ENCODE results near the gene UBR2.

Gene UBR2

DNA sequence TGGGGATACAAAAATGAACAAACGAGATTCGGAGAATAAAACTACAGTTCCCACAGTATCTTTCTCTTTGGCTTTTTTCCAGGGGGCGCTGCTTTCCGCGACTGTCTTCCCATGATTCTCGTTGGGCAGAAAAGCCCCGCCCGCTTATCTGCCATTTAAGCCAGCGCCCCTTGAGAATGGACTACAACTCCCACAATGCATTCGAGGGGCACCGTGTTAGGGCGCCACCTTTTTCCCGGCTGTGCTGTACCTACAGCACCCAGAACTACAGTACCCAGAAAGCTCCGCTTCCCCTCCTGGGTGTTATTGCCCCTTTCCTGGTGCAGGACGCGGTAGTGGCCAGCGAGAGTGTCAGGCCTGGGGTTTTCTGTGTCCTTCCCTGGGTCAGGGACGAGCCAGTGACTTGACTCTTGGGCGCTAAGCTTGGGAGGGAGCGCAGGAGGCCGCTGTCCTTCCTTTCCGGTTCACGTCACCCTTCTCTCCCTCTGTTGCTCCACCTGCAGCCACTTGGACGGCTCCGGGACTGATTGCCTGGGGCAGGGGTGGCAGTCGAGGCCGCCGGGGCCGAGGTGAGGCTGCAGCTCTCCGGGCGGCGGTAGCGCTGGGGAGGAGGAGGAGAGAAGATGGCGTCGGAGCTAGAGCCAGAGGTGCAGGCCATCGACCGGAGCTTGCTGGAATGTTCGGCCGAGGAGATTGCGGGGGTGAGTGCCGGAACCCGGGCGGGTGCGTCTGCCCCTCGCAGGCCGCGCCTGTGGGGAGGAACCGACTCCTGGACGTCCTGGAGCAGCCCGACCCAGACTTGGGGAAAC lies at the start of gene UBR2:
Gene UBR2, plus strand, starts transcription at position 333 of the 809 bp plus-strand sequence. Its CDS starts 291 bp downstream, at position 624.
- peak; percentile 93 for DNase-seq

DNA sequence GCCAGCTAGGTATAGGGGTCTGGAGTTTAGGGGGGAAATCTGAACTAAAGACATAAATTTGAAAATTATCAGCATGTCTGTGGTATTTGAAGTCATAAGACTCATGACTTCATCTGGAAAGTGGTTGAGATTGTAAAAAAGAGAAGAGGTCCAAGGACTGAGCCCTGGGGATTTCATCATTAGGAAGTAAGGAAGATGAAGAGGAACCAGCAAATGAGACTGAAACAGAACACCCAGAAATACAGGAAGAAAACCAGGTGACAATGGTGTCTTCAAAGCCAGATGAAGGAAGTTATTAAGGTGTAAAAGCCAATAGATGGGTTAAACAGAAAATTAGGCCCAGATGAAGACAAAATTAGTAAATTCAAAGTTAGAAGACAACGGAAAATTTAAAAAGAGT lies 49.1 kb upstream of the UBR2 start:
- no peak for DNase-seq

DNA sequence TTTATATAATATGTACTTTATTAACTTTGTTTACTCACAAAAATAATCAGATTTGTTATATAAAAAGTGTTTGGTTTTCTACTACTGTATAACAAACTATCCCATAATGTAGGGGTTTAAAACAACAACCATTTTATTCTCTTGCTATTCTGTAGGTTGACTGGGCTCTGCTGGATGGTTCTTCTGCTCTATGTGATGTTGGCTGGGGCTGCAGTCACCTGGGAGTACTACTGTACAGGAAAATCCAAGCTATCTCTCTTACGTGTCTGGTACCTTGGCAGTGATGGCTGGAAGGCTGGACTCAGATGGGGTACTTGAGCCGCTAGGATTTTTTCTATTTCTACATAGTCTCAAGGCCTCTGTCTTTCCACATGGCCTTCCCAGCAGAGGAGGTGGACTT lies 44.0 kb upstream of the UBR2 start:
- DNase-seq = no peak

- peak; percentile 6 for DNase-seq
These were observed 42.8 kb upstream of the UBR2 start for GRCh38 chr6:42520786-42521607.

GRCh38 chr6:42522036-42522435 lies 41.8 kb upstream of the UBR2 start:
- DNase-seq = no peak

GRCh38 chr6:42522942-42523814 lies 40.7 kb upstream of the UBR2 start:
- DNase-seq = no peak

DNA sequence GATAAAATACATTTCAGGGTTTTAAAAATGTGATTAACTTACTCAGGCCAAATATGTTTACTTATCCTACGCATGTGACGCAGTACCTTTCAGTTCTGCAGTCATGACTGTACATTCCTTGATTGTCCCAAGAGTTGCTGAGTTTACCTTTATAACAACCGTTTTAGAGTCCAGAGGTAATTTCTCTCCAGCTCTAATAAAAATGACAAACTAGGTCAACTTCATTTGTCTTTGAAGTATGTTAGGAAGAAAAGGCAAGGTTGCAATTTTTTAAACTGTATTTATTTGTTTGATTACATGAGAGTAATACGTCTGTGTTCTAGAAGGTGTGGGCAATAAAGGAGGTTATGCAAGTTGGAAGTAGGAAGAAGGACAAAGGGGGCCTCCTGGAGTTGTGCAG lies 38.6 kb upstream of the UBR2 start:
- no peak for DNase-seq

GRCh38 chr6:42526616-42527015 lies 37.2 kb upstream of the UBR2 start:
- DNase-seq = no peak

DNA sequence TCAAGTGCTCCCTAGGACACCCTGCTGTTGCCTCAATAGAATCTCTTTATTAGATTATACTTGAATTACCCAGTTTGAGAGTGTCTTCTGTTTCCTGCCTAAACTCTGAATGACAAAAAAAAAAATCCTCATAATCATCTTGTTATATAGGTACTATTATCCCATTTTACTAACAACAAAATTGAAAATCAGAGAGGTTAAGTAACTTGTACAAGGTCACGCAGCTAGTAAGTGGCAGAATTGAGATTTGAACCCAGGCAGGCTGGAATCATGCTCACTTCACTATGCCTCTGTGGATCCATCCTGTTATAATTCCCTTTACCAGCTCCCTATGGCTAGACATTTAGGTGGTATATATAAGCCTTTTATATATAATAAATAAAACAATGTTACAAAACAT lies 36.6 kb upstream of the UBR2 start:
- DNase-seq = no peak

GRCh38 chr6:42530296-42530695 lies 33.5 kb upstream of the UBR2 start:
- no peak for DNase-seq

DNA sequence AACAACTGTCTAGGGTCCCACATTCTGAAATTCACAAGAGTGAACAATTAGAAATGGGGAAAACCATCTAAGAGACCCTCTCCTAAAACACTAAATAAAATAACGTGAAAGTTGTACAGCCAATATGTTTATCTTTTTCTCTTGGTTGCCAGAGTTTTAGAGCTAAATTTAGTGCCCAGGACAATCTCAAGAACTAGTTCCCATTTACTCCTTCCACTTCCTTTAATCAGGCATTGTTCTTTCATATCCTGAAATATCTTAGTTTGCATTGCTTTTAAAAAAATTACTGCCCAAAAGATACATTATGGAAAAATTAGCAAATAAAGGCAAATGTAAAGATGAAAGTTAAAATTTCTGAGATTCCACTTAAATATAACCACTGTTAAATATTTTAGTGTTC lies 33.1 kb upstream of the UBR2 start:
- no peak for DNase-seq

- peak; percentile 12 for DNase-seq
These were observed 31.7 kb upstream of the UBR2 start for GRCh38 chr6:42532038-42532669.

DNA sequence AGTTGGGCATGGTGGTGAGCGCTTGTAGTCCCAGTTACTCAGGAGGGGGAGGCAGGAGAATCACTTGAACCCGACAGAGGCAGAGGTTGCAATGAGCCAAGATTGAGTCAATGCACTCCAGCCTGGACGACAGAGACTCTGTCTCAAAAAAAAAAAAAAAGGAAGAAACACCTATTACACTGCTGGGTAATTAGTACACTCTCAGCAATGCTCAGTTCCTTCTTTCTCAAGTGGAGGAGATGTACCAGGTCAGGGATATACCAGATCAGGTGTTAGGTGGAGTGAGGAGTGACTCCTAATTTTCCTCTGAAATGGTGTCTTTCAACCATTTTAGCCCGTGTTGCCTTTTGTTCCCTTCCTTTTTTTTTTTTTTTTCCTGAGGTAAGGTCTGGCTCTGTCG lies 30.0 kb upstream of the UBR2 start:
- no peak for DNase-seq

DNA sequence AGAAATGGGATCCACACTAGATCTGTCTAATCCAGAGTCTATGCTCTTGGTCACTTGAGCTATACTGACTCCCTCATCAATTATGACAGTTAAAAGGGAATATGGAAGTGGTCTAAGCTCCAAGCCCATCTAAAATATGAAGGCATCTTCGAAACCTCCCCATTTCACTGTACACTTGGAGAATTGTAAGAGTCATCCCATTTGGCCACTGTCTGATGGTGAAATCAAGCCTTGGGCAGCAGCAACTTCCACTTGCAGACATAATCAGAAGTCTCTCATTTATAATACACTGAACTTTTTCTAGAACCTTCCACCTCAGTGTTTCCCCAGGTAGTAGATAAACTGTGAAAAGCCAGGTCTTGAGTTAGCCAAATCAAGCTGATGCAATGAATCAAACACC lies 26.3 kb upstream of the UBR2 start:
- no peak for DNase-seq

DNA sequence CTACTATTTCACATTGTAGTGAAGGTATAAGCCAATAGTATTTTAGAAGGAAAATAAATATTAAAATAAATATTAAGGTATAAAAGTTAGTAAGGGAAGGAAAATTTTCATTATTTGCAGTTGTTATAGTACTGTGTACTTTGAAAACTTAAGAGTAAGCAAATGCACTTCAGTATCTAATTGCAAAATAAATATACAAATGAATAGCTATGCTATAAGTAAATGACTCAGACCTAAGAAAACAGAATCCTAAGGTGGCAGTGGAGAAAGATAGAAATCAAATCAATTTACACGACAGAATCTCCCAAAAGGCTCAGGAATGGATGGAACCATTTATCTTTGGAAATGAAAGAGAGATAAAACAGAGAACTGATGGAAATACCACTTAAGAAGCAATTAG lies 24.7 kb upstream of the UBR2 start:
- DNase-seq = no peak

DNA sequence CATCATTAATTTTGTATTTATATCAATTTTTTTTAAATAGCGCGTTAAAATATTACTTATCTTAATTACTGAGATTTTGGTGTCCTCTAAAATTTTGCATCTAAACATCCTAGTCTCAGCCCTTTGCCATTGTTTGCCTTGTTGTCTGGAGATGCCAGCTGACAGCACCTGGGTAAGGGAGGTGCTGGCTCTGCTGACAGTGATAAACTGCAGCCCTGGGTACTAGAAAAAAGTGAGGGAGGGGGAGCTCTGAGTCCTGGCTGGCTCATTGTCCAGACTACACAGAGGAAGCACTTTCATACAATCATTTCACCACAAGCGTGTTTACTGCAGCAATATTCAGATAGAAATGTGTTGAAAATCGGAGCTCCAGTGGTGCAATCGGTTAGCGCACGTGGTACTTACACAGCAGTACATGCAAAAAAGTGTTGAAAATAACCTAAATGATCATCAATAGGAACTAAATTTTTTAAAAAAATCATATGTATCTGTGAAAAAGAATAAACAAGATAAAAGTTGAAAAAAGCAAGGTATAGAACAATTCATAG lies 18.5 kb upstream of the UBR2 start:
- DNase-seq = no peak

DNA sequence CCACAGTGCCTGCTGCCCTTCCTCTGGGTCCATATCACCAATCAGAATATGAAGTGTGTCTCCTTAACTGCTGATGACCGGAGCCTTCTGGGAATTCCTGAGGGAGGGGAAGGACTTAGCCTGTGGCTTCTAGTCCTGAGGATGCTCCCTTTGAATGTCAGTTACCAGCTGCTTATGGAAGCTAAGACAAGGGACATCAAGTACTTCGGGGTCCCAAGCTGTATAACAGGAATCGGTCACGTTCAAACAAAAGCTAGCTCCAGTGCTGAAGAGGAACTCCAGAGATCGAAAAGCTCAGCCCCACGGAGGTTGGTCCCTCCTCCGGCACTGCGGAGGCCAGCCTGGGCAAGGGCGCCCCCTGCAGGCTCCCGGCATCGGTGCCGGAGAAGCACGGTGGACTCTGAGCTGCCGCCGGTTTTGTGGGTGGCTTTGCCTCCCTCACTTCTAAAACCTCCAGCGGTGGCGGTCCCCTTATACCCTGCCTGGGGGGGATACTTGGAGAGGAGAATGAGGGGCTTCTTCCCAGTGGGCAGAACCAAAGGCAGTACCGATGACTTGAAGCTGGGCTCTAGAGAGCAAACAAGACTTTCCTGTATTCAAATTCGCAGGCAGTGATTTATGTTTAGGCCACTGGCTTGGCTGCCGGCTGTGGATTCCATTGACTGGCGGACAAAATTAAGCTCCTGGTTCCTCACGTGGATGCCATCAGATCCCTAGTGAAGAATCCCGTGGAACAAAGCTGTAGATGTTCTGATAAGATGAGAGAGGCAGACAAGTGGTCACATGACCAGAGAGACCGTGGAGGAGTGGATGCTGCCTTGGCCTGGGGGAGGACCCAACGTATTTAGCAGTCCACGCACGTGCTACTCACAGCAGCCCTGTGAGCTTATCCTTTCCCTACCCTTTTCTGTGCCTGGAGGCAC lies 16.2 kb upstream of the UBR2 start:
- peak; percentile 90 for DNase-seq

DNA sequence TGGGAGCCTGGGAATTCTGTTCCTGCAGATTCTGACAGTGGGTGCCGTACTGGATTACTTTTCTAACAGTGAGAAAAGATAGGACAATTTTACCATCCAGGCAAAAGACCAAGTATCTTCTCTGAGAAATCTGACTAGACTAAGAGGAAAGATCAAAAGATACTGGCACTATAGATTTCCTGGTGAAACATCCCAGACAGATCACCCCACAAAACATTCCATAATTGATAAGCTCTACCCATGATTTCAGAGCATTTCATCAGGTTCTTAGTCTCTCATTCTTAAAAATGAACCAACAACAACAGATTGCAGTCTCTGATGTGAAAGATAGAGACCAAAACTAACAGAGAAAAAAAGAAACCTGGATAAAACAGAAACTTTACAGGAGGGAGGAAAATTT lies 13.6 kb upstream of the UBR2 start:
- no peak for DNase-seq

GRCh38 chr6:42551217-42551616 lies 12.6 kb upstream of the UBR2 start:
- no peak for DNase-seq

GRCh38 chr6:42552380-42552779 lies 11.4 kb upstream of the UBR2 start:
- no peak for DNase-seq

All from activated naive CD4-positive, alpha-beta T cell treated with Interleukin-2 at 50 U/mL for 16 hours (primary cell).